GM21381 (cell line): ENCODE measurements around the gene CTDP1.

ENCODE experiments used
- ATAC-seq: cut with Tn5 transposase; IDR thresholded peaks from one replicate; pipeline ENCODE4 v1.9.1; 2021; ENCODE audit warnings: mild to moderate bottlenecking, moderate library complexity; ENCODE audit not compliant: unreplicated experiment

CTDP1 gene

DNA sequence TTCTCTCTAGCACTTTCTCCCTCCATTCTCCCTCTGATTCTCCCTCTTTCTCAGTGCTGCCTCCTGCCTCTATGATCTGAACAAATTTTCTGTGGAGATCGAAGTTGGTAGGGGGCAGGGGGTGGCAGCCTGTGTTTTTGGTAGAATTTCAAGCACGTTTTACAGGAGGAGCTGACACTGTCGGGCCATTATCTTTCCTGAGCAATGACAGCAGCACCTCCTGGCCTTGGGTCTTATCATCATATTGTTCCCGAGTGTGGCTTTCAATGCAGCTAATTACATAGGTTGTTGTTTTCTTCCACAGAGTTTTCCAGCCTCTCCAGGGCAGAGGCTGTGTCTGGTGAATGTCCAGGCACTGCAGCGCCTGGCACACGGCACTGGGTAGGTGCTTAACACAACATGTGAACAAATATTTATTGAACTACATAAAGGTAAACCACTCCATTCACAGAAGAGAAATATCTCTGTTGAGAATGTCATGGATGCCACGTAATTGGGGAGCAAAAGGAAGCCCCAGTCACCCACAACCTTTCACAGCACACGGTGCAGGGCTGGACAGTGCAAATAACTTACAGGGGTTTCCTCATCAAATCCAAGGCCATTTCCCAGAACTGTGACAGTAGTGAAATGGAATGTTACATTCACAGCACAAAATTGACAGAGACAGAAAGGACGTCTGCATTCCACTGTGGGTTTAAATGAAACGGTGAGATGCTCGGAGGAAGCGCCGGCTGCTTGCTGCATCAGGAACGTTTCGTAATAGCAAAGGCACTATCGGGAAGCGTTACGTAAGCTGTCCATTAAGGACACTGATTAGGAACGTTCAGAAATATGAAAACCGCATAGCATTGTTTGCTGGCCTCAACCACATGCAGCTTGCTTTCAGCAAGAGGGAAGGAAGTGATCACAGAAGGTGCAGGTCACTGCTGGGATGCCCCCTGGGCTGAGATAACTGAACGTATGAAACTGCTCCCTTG is 111.7 kb downstream of the CTDP1 start:
- ATAC-seq = no peak

DNA sequence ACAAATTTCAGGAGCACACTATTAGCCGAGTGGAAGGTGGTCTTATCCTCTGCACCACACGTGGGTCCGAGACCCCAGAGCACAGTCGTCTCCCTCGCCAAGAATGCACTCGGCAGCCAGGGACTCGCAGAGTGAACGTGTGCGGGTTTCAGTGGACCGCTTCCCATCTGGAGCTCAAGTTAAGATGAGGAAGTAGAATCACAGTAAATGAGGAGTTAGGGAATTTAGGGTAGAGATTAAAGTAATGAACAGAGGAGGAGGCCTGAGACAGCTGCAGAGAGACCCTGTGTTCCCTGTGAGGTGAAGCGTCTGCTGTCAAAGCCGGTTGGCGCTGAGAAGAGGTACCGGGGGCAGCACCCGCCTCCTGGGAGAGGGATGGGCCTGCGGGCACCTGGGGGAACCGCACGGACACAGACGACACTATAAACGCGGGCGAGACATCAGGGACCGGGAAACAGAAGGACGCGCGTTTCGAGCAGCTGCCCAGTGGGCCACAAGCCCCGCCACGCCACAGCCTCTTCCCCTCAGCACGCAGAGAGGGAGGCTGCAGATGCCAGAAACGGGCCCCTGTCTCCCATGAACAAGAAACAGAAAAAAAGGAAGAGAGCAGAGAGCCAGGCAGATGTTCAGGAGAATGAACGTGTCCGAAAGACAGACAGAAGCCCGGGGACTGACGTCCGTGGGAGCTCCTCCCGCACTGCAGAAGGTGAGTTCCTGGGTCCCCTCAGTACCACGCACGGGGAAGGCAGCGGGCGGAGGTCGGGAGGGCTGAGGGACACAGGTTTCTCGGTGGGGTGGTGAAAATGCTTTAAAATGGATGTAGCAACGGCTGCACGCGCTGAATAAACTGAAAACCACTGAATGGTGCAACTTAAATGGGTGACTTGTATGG is 112.7 kb downstream of the CTDP1 start:
- no peak for ATAC-seq

DNA sequence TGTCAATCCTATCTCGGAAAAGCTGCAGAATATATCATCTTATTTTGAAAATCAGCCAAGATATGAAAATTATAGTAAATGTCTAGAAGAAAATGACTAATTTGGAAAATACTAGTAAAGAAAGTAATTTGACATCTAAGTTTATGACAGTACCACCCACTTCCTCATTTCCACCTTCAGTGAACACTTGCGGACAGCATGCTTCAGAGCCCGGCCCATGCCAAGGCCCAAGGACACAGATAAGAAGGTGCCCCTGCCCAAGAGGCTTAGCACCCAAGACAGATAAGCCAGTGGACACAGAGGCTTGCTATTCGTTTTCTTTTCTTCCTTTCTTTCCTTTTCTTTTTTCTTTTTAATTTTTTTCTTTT is 113.4 kb downstream of the CTDP1 start:
- ATAC-seq = no peak

DNA sequence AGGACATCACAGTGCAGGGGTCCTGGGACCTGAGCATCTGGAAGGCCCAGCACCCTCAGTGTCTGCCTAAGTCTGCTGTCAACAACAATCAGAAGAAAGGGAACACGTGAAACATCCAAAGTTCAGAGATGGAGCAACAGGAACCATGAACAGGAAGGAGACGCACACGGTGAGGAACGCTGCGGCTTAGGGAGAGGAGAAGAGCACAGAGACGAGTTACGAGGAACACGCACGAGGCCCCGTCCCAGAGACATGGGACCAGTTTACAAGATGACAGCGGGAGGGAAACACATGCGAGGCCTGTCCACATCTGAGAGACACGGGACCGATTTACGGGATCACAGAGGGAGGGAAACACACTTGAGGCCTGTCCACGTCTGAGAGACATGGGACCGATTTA is 115.2 kb downstream of the CTDP1 start:
- ATAC-seq = no peak

DNA sequence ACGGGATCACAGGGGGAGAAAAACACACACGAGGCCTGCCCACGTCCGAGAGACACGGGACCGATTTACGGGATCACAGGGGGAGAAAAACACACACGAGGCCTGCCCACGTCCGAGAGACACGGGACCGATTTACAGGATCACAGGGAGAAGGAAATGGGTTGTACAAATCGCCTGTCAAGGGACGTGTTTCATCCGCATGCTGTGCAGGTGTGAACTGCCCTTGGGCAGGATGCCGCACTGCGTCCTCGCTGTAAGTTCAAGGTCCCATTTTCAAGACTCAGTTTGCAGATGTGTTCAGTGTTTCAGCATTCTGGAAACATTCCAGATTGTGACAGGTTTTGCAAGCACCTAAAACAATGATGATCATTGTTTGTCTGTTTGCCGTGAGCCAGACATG is 115.8 kb downstream of the CTDP1 start:
- no peak for ATAC-seq

DNA sequence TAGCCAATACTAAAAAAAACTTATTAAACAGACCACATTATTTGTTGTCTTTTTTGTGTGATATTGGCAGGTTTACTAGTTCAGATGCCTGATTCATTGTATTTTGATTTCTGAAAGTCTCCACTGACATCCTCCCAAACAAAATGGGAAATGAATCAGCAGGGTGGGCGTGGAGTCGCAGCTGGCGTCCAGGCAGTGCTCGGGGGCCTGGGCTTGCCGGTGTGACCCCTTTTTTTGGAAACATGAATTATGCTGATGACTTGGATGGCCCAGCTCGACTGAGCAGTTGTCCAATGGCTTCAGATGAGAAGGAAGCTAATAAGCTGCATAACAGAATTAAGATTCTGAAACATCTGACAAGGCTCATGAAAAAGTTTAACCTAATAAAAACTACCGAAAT is 116.4 kb downstream of the CTDP1 start:
- no peak for ATAC-seq

DNA sequence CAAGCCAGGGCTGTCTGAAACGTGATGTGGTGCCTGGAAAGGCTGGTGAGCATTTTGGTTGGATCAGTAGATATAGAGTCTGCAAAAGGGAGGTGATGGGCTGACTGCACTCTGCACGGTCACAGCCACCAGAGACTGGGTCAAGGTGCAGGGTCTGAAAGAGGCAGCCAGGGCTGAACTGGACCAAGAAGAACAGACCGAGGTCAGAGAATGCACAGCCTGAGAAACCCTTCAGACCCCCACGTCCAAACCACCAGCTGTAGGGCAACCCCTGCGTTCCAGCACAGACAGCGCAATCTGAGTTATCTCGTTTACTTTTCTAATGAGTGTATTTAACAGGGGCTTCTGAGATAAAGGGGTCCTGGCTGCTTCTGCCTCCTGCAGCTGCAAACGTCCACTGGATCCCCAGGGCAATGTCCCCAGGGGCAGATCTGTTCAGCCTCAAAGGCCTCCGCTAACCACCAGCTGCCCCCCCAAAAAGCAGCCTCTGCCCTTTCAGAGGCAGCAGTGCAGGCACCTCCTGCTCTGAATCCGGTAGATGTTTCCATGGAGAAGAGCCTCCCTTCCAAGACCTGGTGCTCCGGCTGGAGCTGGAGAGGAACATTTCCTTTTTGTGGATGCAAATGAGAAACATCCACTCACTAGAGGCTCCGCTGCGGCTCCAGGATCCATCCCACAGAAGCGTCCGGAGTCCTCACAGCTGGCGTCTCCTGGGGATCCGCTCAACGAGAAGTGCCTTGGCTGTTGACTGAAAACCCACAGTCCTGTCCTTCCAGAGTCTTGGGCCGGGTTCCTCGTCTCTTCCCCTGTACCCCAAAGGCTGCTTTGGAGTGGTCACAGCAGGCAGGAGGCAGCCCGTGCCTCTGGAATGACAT is 117.2 kb downstream of the CTDP1 start:
- no peak for ATAC-seq

DNA sequence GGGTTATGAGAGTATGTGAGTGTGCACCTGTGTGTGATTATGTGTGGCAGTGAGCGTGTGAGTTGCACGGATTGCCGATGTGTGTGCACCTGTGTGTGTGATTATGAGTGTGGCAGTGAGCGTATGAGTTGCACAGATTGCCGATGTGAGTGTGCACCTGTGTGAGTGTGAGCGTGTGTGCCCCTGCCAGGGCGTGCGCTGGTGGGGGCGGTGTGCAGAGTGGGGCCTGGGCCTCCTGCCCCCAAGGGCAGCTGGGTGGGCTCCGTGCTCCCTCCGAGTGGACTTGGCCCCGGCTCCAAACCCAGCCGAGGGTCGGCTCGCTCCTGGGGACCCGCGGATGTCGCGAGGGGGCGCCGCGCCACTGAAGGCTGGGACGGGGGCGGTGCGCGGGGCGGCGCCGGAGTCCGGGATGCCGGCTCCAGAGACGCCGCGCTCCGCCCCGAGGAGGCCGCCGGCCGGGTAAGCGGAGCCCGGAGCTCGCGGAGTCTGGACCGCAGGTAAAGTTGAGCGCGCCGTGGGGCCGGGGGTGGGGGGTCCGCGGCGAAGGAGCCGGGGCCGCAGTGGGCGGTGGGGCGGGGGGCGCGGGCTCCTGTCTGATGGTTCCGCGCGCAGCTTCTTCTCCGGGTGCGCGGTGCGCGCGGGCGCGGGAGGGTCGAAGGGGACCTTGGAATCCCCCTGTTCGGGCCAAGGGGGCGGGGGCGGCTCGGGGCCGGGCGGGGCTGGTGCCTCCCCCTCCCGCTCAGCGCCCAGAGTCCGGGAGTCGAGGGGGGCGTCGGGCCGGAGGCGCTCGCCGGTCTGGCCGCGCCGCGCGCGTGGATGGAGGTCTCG is 118.1 kb downstream of the CTDP1 start, which contains the start of gene KCNG2:
TSS of gene KCNG2 (plus strand) at position 421 of the 828 bp plus-strand sequence. CDS start 65,730 bp downstream, outside the sequence.
- ATAC-seq = no peak

DNA sequence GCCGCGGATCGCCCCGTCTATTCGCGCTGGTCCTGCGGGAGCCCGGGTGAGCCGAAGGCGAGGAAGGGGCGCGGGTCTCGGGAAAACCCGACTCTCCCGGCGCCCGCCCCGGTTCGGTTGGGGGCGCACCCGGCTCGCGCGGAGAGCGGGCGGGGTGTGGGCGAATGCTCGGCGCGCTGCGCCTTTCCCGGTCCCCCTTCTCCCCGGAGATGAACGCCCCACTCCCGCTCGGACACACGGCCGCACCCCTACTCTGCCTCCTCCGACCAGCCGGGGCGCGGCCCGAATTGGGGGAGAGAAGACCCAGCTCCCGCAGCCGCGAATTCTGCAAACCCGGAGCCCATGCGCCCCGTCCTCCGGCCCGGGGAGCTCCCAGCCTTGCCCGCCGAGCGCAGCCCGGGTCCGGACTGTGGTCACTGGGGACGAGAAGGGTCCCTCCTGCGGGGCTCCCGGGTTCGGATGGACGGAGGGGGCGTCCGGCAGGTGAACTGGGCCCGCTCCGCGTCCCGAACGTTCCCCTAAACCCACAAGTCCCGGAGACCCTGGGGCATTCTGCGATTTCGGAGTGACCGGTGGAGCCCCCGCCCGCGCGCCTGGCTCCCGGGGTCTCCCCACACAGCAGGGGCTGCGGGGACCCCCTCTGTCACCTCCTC is 118.9 kb downstream of the CTDP1 start:
- ATAC-seq = no peak

DNA sequence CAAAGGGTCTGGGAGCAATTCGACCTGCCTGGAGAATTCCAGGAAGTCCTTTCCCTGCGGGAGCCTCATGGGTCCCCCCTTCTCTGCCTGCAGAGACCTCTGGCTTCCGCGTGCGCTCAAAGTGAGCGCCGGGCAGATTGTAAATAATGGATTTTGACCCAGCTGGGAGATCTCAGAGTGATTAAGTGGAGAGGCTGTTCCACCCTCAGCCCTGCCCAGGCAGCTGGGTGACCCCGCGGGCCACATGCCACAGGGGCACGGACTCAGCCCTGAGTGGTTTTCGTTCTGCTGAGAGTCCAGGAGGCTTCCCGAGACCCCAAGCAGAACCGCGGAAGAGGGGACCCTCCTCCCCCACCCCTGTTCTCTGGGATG is 119.4 kb downstream of the CTDP1 start:
- ATAC-seq = no peak

DNA sequence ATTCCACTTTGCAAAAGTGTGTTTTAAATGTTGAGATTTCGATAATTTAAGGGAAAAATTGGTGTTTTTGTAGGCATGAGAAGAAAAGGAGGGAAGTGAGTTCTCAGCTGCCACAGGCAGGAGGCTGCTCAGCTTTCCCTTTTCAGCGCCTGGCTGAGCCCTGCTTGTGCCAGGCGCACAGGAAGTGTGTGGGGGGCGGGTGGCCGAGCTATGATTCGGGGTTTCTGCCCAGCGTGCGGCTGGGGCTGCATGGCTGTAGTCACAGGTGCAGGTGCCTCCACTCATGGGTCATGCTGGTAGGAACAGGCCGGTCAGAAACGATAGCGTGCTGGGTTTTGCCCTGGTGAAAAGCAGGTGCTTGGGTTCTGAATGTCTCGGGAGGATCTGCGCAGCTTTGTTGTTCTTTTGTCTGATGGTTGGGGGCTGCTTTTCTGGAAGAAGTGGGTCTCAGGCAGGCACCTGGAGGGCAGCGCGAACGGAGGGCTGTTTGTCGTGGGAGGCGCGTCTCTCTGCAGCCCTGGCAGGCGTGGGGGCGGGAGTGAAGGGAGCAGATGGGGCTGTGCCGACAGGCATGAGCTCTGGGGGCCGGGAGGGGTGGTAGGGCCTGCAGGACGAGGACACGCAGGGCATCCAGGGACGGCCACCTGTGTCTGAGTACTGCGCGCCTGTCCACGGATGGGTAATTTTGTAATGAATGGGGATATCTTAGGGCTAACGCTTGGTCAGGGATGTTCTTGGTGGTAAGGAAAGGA is 120.2 kb downstream of the CTDP1 start:
- ATAC-seq = no peak

DNA sequence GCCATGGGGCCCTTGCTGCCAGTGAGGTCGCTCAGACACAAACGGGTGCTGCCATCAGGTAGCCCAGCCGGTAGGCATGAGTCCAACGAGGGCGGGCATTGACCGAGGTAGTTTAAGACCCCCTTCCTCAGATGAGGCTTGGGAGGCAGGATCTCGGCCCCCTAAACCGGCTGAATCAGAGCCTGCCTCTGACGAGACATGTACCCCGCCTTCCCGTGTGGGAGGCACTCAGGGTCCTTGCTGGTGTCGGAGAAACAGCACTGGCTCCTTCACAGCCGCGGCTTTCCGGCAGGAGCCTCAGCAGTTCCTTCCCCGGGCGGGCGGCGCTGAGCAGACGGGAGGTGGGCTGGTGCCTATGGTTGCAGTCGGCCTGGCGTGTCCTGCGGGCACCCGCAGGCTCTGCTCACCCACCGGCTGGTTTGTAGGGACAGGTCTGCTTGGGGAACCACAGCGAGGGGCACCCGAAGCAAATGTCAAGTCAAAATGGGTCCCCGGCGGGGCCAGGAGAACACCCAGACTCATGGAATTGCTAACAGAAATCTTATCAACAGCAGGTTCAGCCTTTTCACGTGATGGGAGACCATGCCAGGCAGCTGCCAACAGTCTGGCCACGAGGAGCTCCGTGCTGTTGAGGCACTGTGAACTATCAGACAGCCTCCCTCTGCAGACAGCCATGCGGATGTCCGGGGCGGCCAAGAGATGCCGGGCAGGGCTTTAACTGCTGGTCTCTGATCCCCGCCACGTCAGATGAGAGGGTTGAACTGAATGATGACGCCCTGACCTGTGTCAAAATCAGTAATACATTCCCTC is 121.0 kb downstream of the CTDP1 start:
- ATAC-seq = no peak

DNA sequence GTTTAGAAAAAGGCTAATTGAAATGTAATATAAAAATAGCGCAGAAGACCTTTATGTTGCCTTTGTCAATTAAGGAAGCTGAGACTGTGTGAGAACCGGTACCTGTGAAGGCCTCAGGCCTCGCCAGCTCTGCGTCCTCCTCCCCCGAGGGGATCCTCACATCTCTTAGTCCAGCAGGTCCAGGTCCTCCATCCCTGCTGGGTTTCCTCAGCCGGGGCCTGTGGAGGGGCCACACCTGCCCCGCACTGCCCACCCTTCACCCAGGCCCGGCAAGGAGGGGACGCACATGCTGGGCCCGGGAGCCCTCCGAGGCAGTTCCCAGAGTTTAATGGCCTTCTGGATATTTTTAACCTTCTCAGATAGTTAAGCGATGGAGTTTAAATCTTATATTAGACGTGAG is 121.6 kb downstream of the CTDP1 start:
- ATAC-seq = no peak

DNA sequence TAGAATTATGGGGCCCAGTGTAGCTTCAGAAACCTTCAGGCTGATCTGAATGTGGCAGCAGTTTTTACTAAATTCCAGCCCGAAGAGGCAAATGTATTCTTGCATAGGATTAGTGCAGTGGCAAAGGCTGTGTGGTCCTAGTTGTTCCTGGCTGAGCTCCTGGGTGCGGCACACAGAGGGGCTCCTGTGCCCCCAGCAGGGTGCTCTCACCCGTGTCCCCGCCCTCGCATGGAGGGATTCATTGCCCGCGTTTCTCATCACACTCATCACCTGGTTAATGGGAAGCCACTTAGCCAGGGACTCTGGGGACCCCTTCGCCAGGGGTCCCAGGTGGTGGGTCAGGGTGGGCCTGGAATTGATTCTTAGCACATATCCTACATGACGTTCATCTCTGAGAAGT is 122.0 kb downstream of the CTDP1 start:
- no peak for ATAC-seq

DNA sequence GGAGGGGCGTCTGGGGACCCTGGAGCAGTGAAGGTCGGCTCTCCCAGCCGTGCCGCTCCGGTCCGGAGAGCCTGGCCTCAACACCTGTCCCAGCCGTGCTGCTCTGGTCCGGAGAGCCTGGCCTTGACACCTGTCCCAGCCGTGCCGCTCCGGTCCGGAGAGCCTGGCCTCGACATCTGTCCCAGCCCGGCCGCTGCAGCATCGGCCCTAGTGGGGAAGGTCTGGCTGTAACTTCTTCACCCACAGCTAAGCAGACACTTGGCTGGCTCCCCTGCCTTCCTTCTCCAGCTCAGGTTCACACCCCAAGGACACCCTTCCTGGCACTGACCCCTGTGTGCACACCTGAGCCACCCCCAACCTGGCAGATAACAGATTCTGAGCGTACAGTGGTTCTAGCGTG is 122.7 kb downstream of the CTDP1 start:
- no peak for ATAC-seq

DNA sequence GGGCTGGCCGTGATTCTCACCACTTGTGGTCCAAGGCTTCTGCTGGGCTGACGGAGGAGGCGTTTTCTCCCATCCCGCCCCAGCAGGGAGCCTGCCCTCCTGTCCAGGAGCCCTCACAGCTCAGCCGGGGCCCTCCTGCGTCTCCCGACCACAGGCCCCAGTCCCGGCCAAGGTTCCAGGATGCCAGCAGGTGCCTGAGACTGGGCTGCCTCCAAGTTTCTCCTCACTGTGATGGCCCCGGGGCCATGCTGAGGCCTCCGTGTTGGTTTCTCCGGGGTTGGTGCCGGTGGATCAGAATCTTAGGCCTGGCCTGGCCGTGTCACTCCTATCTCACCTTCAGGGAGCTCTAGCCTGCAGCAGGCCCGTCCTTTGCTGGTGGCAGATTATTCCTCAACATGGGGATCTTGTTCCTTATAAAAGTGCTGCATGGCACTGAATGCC is 124.0 kb downstream of the CTDP1 start:
- no peak for ATAC-seq
